GM12878 (cell line): ENCODE results near the gene RASSF8. TPM values are rescaled to one million over a fixed set of nuclear protein-coding genes. Genes with fewer than 3 reads are reported as not detected.

Source experiments
- BRCA1 ChIP-seq: IDR thresholded peaks from 2 replicates; pipeline ENCODE4 v1.6.1; 2011; ENCODE audit warnings: low read depth, low read length, improper control_type of control experiment
- CBX3 ChIP-seq: fragments of 200-600 bp; sonication (generic); IDR thresholded peaks from 2 replicates; pipeline ENCODE4 v1.6.1; 2016; ENCODE audit warnings: low read depth, borderline replicate concordance
- ESRRA ChIP-seq: IDR thresholded peaks from 2 replicates; pipeline ENCODE4 v1.6.1; 2012; ENCODE audit warnings: mild to moderate bottlenecking, low read length, improper control_type of control experiment
- EZH2 ChIP-seq: IDR thresholded peaks from 2 replicates; pipeline ENCODE4 v1.6.1; 2012; ENCODE audit warnings: low read depth, mild to moderate bottlenecking, control low read depth, inconsistent platforms, low read length, borderline replicate concordance; ENCODE audit not compliant: control insufficient read depth
- FOXK2 ChIP-seq: fragments of 450-650 bp; IDR thresholded peaks from 2 replicates; pipeline ENCODE4 v1.6.1; 2017; ENCODE audit warnings: mild to moderate bottlenecking, moderate library complexity
- HDAC2 ChIP-seq: fragments of 200-600 bp; sonication (generic); IDR thresholded peaks from 2 replicates; pipeline ENCODE4 v1.6.1; 2017
- MTA3 ChIP-seq: IDR thresholded peaks from 2 replicates; pipeline ENCODE4 v1.6.1; 2012; ENCODE audit warnings: low read length, inconsistent platforms, borderline replicate concordance
- MXI1 ChIP-seq: fragments of 150-350 bp; IDR thresholded peaks from 2 replicates; pipeline ENCODE4 v1.6.1; 2011; ENCODE audit warnings: low read depth, mild to moderate bottlenecking, inconsistent platforms, low read length, improper control_type of control experiment
- PAX8 ChIP-seq: fragments of 450-650 bp; IDR thresholded peaks from 2 replicates; pipeline ENCODE4 v1.6.1; 2017; ENCODE audit warnings: mild to moderate bottlenecking, moderate library complexity
- RAD21 ChIP-seq: IDR thresholded peaks from 2 replicates; pipeline ENCODE4 v1.6.1; 2011; ENCODE audit warnings: mild to moderate bottlenecking, low read depth, low read length, moderate library complexity; ENCODE audit not compliant: insufficient read depth
- RAD51 ChIP-seq: fragments of 450-650 bp; IDR thresholded peaks from 2 replicates; pipeline ENCODE4 v1.6.1; 2016; ENCODE audit warnings: moderate library complexity, mild to moderate bottlenecking, inconsistent platforms
- RCOR1 ChIP-seq: conservative IDR thresholded peaks from 2 replicates; pipeline ENCODE4 v1.6.1; 2012; ENCODE audit warnings: low read depth, low read length, improper control_type of control experiment
- SMAD5 ChIP-seq: IDR thresholded peaks from 2 replicates; pipeline ENCODE4 v1.6.1; 2016; ENCODE audit warnings: antibody characterized with exemption, low read depth
- SMC3 ChIP-seq: IDR thresholded peaks from 2 replicates; pipeline ENCODE4 v1.6.1; 2011; ENCODE audit warnings: low read length, improper control_type of control experiment, borderline replicate concordance
- SREBF2 ChIP-seq: IDR thresholded peaks from 2 replicates; pipeline ENCODE4 v1.6.1; 2012; ENCODE audit warnings: mild to moderate bottlenecking, low read length
- TCF7 ChIP-seq: IDR thresholded peaks from 2 replicates; pipeline ENCODE4 v1.6.1; 2014; ENCODE audit warnings: antibody characterized with exemption, borderline replicate concordance
- ZZZ3 ChIP-seq: IDR thresholded peaks from 2 replicates; pipeline ENCODE4 v1.6.1; 2011; ENCODE audit warnings: low read depth; ENCODE audit not compliant: control insufficient read depth, insufficient read length
- polyA plus RNA-seq, 11 experiments: library from polyadenylated mRNA; depleted of rRNA in 4 of 11; unstranded in 6 of 11; stranded (reverse) in 5 of 11; fragments of >200 nt; fragmentation: Nextera tagmentation in 4 of 11; fragmentation: Illumina TruSeq in 1 of 11; extraction: Ambion mirVana in 4 of 11; extraction: Trizol in 1 of 11; gene quantifications; 1 replicate in 1 of 11; 2 replicates in 10 of 11; pipeline versions ENCODE4 v1.2.1 to v1.2.3, GENCODE V29; 2011 to 2016; ENCODE audit warnings: inconsistent platforms in 2 of 11, missing spikeins in 2 of 11, low read depth in 1 of 11
- total RNA-seq, 4 experiments: library from RNA; depleted of rRNA in 3 of 4; stranded (reverse); fragments of >200 nt in 3 of 4; fragmentation: Illumina TruSeq in 1 of 4; extraction: Trizol in 1 of 4; gene quantifications; 2 replicates each; pipeline versions ENCODE4 v1.2.1 to v1.2.3, GENCODE V29; 2013 to 2021
- TF ChIP-seq, protein P1 (sequence below): IDR thresholded peaks from 2 replicates; pipeline ENCODE4 v1.6.1; 2012; ENCODE audit warnings: mild to moderate bottlenecking, low read depth, low read length
- TF ChIP-seq, protein P2 (sequence below), 3 experiments: IDR thresholded peaks in 2 of 3; conservative IDR thresholded peaks in 1 of 3; 2 replicates each; pipeline ENCODE4 v1.5.1; 2011; ENCODE audit warnings: low read depth in 3 of 3, low read length in 3 of 3, mild to moderate bottlenecking in 3 of 3, control low read depth in 2 of 3, moderate library complexity in 2 of 3, inconsistent platforms in 1 of 3, mixed read lengths in 1 of 3; ENCODE audit not compliant: control insufficient read depth in 2 of 3, insufficient read depth in 1 of 3; ENCODE audit errors: extremely low read depth in 1 of 3
- TF ChIP-seq, protein P3 (sequence below): fragments of 450-650 bp; formaldehyde crosslinking; IDR thresholded peaks from 2 replicates; pipeline ENCODE4 v1.4.0; 2022; ENCODE audit warnings: mild to moderate bottlenecking, moderate library complexity
- TF ChIP-seq, protein P4 (sequence below): fragments of 150-350 bp; IDR thresholded peaks from 2 replicates; pipeline ENCODE4 v1.6.1; 2014; ENCODE audit warnings: mild to moderate bottlenecking, low read depth, low read length

The RASSF8 gene
- total and polyA plus RNA-seq, 10 of the 15 experiments (the other 5 are each of a cell fraction or from before 2014, with no cell fraction given), result 0.06 to 0.18 (median 0.08) TPM; not detected in 6

DNA sequence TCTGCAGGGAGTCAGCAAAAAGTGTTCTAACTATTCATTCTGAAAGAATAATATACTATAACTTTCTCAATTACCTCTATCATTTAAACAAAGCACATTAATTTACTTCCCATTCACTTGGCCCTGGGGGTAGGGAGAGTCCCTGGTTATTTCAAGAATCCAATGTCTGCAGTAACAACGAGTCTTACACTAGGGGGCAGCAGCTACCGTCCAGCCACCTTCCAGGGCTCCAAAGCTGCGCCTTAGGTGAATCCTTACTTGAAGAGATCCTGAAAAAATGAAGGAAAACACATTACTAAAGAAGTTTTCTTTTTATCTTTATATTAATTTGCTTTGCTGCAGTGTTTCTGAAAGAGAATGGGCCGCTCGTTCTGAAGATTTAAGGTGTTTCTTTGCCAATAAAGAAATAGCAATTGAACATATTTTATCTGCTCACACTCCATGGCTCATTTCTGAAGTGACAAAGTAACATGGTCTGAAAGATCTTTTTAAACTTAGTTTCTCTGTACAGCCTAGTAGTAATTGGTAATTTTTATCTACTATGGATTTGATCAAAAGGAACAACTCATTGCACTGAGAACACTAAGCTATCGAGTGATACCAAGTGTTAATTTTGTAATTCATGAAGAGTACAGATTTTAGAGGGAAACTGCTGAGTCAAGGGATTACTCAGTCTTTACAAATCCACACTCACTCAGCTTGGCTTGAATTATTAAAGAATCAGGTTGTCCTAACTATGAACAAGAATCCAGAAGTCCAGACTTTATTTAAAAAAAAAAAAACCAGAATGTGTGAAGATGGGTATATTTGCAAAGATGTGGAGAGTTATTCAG is 138.8 kb downstream of the RASSF8 start (continued):
- TF ChIP-seq, protein P1, sequence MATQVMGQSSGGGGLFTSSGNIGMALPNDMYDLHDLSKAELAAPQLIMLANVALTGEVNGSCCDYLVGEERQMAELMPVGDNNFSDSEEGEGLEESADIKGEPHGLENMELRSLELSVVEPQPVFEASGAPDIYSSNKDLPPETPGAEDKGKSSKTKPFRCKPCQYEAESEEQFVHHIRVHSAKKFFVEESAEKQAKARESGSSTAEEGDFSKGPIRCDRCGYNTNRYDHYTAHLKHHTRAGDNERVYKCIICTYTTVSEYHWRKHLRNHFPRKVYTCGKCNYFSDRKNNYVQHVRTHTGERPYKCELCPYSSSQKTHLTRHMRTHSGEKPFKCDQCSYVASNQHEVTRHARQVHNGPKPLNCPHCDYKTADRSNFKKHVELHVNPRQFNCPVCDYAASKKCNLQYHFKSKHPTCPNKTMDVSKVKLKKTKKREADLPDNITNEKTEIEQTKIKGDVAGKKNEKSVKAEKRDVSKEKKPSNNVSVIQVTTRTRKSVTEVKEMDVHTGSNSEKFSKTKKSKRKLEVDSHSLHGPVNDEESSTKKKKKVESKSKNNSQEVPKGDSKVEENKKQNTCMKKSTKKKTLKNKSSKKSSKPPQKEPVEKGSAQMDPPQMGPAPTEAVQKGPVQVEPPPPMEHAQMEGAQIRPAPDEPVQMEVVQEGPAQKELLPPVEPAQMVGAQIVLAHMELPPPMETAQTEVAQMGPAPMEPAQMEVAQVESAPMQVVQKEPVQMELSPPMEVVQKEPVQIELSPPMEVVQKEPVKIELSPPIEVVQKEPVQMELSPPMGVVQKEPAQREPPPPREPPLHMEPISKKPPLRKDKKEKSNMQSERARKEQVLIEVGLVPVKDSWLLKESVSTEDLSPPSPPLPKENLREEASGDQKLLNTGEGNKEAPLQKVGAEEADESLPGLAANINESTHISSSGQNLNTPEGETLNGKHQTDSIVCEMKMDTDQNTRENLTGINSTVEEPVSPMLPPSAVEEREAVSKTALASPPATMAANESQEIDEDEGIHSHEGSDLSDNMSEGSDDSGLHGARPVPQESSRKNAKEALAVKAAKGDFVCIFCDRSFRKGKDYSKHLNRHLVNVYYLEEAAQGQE, result no peak
- TF ChIP-seq MTA3, result no peak
- no peak for TF ChIP-seq BRCA1
- TF ChIP-seq, protein P2, sequence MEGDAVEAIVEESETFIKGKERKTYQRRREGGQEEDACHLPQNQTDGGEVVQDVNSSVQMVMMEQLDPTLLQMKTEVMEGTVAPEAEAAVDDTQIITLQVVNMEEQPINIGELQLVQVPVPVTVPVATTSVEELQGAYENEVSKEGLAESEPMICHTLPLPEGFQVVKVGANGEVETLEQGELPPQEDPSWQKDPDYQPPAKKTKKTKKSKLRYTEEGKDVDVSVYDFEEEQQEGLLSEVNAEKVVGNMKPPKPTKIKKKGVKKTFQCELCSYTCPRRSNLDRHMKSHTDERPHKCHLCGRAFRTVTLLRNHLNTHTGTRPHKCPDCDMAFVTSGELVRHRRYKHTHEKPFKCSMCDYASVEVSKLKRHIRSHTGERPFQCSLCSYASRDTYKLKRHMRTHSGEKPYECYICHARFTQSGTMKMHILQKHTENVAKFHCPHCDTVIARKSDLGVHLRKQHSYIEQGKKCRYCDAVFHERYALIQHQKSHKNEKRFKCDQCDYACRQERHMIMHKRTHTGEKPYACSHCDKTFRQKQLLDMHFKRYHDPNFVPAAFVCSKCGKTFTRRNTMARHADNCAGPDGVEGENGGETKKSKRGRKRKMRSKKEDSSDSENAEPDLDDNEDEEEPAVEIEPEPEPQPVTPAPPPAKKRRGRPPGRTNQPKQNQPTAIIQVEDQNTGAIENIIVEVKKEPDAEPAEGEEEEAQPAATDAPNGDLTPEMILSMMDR (IDR thresholded peaks at IDR 0.05 in 2 of 3, conservative IDR thresholded peaks at IDR 0.05 in 1 of 3; ENCODE audit: control insufficient read depth in 2 of 3, extremely low read depth in 1 of 3, insufficient read depth in 1 of 3, low read depth in 3 of 3, low read length in 3 of 3), result peak; percentile 93 to 94 (median 94)
- TF ChIP-seq, protein P3, sequence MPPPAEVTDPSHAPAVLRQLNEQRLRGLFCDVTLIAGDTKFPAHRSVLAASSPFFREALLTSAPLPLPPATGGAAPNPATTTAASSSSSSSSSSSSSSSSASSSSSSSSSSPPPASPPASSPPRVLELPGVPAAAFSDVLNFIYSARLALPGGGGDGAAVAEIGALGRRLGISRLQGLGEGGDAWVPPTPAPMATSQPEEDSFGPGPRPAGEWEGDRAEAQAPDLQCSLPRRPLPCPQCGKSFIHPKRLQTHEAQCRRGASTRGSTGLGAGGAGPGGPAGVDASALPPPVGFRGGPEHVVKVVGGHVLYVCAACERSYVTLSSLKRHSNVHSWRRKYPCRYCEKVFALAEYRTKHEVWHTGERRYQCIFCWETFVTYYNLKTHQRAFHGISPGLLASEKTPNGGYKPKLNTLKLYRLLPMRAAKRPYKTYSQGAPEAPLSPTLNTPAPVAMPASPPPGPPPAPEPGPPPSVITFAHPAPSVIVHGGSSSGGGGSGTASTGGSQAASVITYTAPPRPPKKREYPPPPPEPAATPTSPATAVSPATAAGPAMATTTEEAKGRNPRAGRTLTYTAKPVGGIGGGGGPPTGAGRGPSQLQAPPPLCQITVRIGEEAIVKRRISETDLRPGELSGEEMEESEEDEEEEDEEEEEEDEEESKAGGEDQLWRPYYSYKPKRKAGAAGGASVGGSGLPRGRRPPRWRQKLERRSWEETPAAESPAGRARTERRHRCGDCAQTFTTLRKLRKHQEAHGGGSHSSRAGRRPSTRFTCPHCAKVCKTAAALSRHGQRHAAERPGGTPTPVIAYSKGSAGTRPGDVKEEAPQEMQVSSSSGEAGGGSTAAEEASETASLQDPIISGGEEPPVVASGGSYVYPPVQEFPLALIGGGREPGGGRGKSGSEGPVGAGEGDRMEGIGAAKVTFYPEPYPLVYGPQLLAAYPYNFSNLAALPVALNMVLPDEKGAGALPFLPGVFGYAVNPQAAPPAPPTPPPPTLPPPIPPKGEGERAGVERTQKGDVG (CRISPR knock-in tag), result no peak
- no peak for TF ChIP-seq PAX8
- no peak for TF ChIP-seq SREBF2
- TF ChIP-seq MXI1, result peak; percentile 36; the same call in 1 of the 2 replicates
- TF ChIP-seq, protein P4, sequence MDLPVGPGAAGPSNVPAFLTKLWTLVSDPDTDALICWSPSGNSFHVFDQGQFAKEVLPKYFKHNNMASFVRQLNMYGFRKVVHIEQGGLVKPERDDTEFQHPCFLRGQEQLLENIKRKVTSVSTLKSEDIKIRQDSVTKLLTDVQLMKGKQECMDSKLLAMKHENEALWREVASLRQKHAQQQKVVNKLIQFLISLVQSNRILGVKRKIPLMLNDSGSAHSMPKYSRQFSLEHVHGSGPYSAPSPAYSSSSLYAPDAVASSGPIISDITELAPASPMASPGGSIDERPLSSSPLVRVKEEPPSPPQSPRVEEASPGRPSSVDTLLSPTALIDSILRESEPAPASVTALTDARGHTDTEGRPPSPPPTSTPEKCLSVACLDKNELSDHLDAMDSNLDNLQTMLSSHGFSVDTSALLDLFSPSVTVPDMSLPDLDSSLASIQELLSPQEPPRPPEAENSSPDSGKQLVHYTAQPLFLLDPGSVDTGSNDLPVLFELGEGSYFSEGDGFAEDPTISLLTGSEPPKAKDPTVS, result no peak
- no peak for TF ChIP-seq HDAC2
- TF ChIP-seq SMC3, result peak; percentile 78
- TF ChIP-seq EZH2, result no peak
- no peak for TF ChIP-seq TCF7
- no peak for TF ChIP-seq RCOR1
- peak; percentile 91 for TF ChIP-seq RAD21
- no peak for TF ChIP-seq FOXK2
- no peak for TF ChIP-seq RAD51
- TF ChIP-seq ZZZ3, result no peak
- TF ChIP-seq SMAD5, result no peak
- TF ChIP-seq CBX3, result no peak
- TF ChIP-seq ESRRA, result no peak
